GM12878 (cell line): ENCODE results near the gene DPAGT1. TPM values are rescaled to one million over a fixed set of nuclear protein-coding genes. Genes with fewer than 3 reads are reported as not detected.

Experiments used
- BCL11A ChIP-seq: IDR thresholded peaks from 2 replicates; pipeline ENCODE4 v1.6.1; 2011; ENCODE audit warnings: low read depth, low read length
- BCL3 ChIP-seq: IDR thresholded peaks from 2 replicates; pipeline ENCODE4 v1.6.1; 2011; ENCODE audit warnings: borderline replicate concordance, low read depth, mild to moderate bottlenecking, moderate library complexity, low read length; ENCODE audit not compliant: insufficient read depth, poor library complexity, severe bottlenecking
- CREM ChIP-seq: IDR thresholded peaks from 2 replicates; pipeline ENCODE4 v1.6.1; 2014; ENCODE audit warnings: antibody characterized with exemption, low read depth
- CUX1 ChIP-seq: IDR thresholded peaks from 2 replicates; pipeline ENCODE4 v1.6.1; 2012; ENCODE audit warnings: improper control_type of control experiment, low read depth, low read length; ENCODE audit not compliant: insufficient replicate concordance
- DPF2 ChIP-seq: fragments of 450-650 bp; IDR thresholded peaks from 2 replicates; pipeline ENCODE4 v1.6.1; 2017; ENCODE audit warnings: mild to moderate bottlenecking
- ESRRA ChIP-seq: IDR thresholded peaks from 2 replicates; pipeline ENCODE4 v1.6.1; 2012; ENCODE audit warnings: mild to moderate bottlenecking, low read length, improper control_type of control experiment
- FOS ChIP-seq: IDR thresholded peaks from 3 replicates; pipeline ENCODE4 v1.6.1; 2011; ENCODE audit warnings: borderline replicate concordance; ENCODE audit not compliant: insufficient read length; ENCODE audit errors: extremely low read depth
- MAX ChIP-seq: IDR thresholded peaks from 2 replicates; pipeline ENCODE4 v1.6.1; 2012; ENCODE audit warnings: low read depth, low read length, improper control_type of control experiment
- MEF2B ChIP-seq: fragments of 450-650 bp; IDR thresholded peaks from 2 replicates; pipeline ENCODE4 v1.6.1; 2018; ENCODE audit warnings: mild to moderate bottlenecking, moderate library complexity; ENCODE audit not compliant: partially characterized antibody, poor library complexity, severe bottlenecking
- MTA3 ChIP-seq: IDR thresholded peaks from 2 replicates; pipeline ENCODE4 v1.6.1; 2012; ENCODE audit warnings: low read length, inconsistent platforms, borderline replicate concordance
- NR2C2 ChIP-seq: IDR thresholded peaks from 2 replicates; pipeline ENCODE4 v1.6.1; 2011; ENCODE audit warnings: borderline replicate concordance, low read depth; ENCODE audit not compliant: control insufficient read depth, insufficient read length
- PAX5 ChIP-seq: IDR thresholded peaks from 2 replicates; pipeline ENCODE4 v1.6.1; 2011; ENCODE audit warnings: low read depth, low read length, borderline replicate concordance
- PKNOX1 ChIP-seq: fragments of 450-650 bp; IDR thresholded peaks from 2 replicates; pipeline ENCODE4 v1.6.1; 2016; ENCODE audit warnings: mild to moderate bottlenecking
- RFX5 ChIP-seq: IDR thresholded peaks from 2 replicates; pipeline ENCODE4 v1.6.1; 2011; ENCODE audit warnings: low read depth, low read length, improper control_type of control experiment
- SREBF1 ChIP-seq: IDR thresholded peaks from 2 replicates; pipeline ENCODE4 v1.6.1; 2012; ENCODE audit warnings: mild to moderate bottlenecking, low read length
- SREBF2 ChIP-seq: IDR thresholded peaks from 2 replicates; pipeline ENCODE4 v1.6.1; 2012; ENCODE audit warnings: mild to moderate bottlenecking, low read length
- ZNF217 ChIP-seq: fragments of 450-650 bp; IDR thresholded peaks from 2 replicates; pipeline ENCODE4 v1.6.1; 2017; ENCODE audit warnings: antibody characterized with exemption, mild to moderate bottlenecking
- ZNF687 ChIP-seq: fragments of 450-650 bp; IDR thresholded peaks from 2 replicates; pipeline ENCODE4 v1.6.1; 2017; ENCODE audit warnings: mild to moderate bottlenecking, moderate library complexity
- polyA plus RNA-seq, 11 experiments: library from polyadenylated mRNA; depleted of rRNA in 4 of 11; unstranded in 6 of 11; stranded (reverse) in 5 of 11; fragments of >200 nt; fragmentation: Nextera tagmentation in 4 of 11; fragmentation: Illumina TruSeq in 1 of 11; extraction: Ambion mirVana in 4 of 11; extraction: Trizol in 1 of 11; gene quantifications; 1 replicate in 1 of 11; 2 replicates in 10 of 11; pipeline versions ENCODE4 v1.2.1 to v1.2.3, GENCODE V29; 2011 to 2016; ENCODE audit warnings: inconsistent platforms in 2 of 11, missing spikeins in 2 of 11, low read depth in 1 of 11
- total RNA-seq, 4 experiments: library from RNA; depleted of rRNA in 3 of 4; stranded (reverse); fragments of >200 nt in 3 of 4; fragmentation: Illumina TruSeq in 1 of 4; extraction: Trizol in 1 of 4; gene quantifications; 2 replicates each; pipeline versions ENCODE4 v1.2.1 to v1.2.3, GENCODE V29; 2013 to 2021

Gene DPAGT1
- total and polyA plus RNA-seq, 10 of the 15 experiments (the other 5 are each of a cell fraction or from before 2014, with no cell fraction given) = 20.5 to 95.6 (median 54.3) TPM

GRCh38 chr11:119057000-119057769 is 44.5 kb downstream of the DPAGT1 start, which contains the start of gene HYOU1 (continued):
- TF ChIP-seq CUX1 = no peak
- TF ChIP-seq MAX = no peak
- no peak for TF ChIP-seq SREBF1
- peak; percentile 25 for TF ChIP-seq FOS
- TF ChIP-seq PKNOX1 = no peak; the same call in 1 of the 2 replicates
- TF ChIP-seq RFX5 = peak; percentile 76
- no peak for TF ChIP-seq MEF2B
- no peak for TF ChIP-seq ESRRA
- TF ChIP-seq ZNF687 = peak; percentile 47
- no peak for TF ChIP-seq NR2C2
- no peak for TF ChIP-seq ZNF217
- TF ChIP-seq SREBF2 = no peak
- TF ChIP-seq MTA3 = no peak
- no peak for TF ChIP-seq PAX5
- 0 out of 2 replicates have a peak, but pooled peaks have one; percentile 51 for TF ChIP-seq DPF2
- TF ChIP-seq BCL11A = no peak
- TF ChIP-seq CREM = peak; percentile 72
- no peak for TF ChIP-seq BCL3
